Iris pigment epithelial cell (primary cell): Measurements from ENCODE around the gene ING2.

Source experiments
- DNase-seq: peaks from one replicate; pipeline ENCODE4 v3.0.0-alpha.2; 2011; ENCODE audit warnings: low read depth

Gene ING2

DNA sequence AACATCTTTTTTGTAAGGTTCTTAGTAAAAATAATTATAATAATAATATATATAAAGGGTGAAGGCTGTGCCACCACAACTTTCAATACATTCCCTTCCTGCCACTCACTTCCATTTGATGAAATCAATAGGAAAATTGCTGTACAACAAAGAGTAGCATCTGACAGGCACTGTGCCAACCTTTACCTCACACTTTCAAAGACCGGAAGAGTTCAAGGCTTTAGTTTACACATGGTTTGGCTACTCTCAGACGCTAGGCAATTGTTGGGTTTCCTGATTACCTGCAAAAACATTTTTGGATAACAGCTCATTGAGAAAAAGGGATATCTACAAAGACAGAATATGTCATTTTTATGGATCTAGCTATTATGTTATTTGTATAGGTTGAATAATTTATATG is 5.5 kb upstream of the ING2 start:
- DNase-seq: no peak

DNA sequence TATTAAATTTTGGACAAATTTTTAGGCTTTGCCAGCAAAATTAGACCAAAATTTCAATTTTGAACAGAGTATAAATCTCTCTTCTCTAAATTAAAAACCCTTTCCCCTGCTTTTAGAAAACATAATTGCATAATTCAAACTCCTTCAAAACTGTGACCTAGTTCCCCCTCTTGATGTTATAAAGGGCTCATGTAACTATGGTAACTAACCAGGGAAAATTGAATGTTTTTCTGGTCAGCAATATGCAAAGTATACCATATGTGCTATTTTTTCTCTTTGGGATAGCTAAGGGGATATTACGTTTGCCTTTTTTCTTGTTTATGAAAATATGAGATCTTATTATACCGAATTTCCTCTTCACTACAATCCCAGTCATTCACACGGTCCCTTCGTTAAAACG is 5.1 kb upstream of the ING2 start:
- no peak for DNase-seq

DNA sequence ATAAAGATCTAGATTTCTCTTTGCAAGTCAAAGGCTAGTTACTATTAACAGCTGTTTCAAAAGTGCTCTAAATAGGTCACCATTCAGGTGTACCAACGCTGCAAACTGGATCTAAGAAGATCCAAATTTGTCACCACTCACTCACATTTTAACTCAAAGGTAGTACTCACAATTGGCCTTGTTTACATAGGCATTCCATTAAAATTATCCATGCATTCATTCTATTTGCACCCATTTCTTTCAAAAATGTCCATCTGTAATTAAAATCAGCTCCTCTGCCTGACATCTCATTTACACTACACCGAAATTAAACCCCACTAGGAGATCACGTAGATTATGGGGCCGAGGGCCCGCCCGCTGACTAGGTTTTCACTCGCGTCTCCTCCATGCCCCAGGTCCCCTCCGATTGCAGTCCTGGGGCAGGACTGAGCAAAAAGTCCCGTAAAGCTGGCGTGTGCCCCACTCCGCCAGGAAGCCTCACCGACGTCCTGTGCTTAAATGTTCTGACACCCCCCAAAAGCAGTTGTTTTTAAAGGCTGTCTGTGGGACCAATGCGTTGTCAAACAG is 1.3 kb upstream of the ING2 start:
- no peak for DNase-seq

DNA sequence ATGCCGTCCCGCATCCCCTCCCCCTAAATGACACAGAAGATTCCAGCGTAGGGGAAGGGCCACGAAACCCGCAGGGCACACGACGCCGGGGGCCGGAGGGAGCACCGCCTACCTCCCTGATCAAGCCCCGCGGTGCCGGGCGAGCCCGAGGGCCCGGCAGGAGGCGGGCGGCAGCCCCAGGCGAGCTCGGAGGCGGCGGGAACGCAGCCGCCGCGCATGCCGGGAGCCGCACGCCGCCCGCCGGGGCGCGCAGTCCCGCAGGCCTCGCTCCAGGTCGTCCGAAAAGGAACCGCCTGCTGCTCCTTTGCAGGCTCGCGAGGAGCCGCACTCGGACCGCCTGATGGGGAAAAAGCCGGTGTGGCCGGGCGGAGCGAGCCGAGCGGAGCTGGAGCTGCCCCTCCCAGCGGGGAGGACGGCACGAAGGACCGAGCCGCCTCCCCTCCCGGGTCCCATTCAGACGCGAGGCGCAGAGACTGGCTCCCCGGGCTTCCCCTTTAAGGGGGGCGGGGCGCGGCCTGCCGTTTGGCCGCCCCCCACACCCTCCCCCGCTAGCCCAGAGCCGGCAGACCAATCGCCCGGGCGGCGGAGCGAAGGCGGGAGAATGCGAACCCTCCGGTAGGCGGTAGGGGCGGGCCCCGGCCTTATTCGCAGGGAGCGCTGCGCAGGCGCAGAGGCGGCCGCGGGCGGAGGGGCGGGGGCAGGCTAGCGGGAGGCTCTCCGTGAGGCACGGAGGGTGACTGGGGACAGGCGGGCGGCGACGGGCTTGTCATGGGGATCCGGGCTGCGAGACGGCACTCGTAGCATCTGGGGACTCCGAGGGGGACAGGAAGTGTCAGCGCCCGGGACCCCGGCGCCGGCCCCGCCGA is 561 bp upstream of the ING2 start:
- DNase-seq: peak; percentile 97

DNA sequence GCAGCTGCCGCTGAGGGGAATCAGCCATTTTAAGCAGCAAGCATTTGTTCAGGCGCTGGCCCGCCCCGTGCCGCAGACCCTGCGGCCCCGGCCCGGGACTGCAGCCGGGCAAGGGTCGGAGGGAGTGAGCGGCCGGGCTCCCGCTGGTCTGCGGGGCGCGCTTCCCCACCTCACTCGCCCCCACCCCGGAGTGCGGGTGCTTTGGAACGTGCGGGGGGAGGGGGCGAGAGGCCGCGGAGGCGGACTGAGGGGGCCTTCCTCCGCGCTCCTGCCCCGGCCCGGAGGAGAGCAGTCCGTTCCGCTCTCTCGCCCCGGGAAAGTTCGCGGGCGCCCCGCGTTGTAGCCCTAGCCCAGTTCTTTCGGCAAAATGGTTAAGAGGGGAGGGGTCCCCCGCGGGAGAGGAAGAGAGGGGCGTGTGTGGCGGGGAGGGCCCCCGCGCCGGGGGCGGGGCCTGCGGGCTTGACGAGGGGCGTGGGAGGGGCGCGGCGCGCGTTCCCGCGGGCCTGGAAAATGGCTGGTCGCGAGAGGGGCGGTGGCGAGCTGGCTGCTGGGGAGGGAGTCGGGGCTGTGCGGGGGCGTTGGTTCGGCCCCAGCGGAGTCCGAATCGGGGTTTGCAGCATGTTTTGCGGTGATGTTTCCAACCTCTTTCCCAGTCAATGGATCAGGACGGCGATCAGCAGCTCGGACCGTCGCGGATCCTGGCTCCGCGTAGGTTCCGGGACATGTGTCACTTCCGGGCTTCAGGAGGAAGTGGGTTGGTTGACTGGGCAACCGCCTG is 942 bp downstream of the ING2 start:
- DNase-seq: peak; percentile 90

DNA sequence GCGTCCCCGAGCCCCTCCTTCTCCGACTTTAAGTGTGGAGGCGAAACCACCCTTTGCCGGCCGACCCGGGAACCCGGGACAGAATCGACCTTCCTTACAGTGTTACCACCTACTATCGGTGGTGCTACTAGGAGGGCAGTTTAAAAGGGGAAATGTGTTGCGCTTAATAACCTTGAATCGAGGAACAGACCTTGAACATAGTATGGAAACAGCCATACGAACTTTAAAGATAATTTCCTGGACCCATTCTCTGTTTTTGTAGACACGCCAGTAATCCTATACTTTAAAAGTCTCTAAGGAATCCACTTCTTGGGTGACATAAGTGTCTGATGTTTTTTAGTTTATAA is 1.5 kb downstream of the ING2 start:
- no peak for DNase-seq

DNA sequence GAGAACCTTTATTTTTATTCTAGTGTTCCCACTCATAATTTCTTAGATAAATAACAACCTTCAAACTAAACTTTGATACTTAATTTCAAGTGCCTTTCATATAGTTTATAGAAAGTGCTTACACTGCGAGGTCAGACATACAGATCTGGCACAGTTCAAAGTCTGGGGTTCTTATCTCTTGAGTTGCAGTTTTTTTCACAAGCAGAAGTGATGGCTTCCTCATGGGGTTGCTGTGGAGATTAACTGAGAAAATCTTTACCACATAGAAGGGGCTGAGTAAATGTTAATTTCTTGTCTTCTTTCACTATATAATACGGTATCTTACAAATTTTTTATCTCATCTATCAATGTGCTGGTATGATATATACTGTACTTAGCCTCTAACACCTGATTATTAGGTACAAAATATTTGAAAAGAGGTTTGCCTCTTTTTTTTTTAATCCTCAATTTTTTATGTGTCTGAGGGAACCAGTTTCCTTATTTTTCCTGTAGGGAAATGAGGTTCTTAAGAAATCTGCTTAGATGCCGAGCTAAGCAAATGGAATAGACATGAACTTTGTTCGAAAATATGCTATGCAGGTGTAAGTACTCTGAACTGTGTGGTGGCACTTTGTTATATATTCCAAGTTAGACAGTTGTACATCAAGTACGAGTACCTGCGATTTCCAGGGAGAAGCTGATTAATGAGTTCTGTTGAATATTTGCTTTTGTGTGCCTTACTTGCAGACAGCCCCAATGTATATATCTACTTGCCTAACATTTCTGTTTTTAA is 3.3 kb downstream of the ING2 start:
- DNase-seq: no peak

DNA sequence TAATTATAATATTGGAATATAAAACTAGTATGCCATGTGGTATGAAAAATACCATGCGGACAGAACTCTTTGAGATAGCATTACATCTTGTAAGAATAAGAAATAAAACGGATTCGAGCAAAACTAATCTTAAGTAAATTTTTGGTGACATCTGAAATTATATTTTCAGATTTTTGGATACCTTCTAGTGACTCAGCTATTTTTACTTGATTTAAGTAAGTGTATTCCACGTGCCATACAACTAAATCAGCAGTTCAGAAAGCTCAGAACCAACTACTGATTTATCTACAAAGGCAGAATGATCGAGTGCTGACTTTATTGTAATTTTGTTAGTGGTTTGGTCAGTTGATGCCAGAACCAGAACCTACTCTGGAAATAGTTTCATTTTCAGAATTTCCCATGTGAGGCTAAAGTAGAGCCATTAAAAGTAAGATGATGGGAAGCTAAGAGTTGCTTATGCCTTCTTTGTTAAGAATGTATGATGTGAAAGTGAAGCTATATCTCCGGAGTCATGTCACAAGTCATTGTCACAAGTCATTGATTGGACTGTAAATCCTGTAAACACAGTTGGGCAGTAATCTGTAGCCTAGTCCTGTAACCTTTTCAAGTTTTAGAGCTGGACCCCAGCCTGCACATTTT is 4.0 kb downstream of the ING2 start:
- no peak for DNase-seq

DNA sequence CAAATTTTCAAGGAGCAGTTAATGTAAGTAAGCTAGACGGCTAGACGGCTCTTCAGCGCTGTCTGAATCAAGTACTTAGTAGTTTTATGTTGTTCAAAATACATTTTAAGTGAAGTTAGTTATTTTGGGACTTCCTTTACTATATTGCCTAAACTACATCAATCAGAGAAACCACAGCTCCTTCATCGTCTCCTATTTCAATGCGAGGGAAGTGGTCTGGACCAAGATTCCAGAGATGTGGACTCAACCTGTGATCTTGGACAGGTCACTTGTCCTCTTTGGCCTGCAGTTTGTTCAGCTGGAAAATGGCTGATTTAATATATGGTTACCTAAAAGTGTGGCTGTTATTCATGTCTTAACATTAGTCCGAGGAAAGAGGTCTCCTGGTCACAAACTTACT is 10.6 kb downstream of the ING2 start:
- DNase-seq: no peak

DNA sequence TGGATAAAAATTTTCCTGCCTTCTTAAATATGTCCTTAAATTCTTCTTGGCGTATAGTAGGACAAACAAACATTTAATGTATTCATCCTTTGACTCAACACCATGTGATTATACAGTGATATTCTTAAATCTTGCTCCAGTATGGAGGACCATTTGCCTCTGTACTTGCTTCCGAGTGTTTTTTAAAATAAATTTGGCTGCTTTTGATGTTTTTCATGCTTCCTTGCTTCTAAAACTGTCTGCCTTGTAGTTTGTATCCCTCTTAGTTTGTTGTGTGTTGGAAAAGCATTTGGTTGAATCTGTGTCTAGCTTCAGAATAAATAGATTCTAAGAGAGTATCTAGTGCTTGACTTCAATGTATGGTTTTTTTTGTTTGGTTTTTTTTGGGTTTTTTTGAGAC is 12.3 kb downstream of the ING2 start:
- no peak for DNase-seq

DNA sequence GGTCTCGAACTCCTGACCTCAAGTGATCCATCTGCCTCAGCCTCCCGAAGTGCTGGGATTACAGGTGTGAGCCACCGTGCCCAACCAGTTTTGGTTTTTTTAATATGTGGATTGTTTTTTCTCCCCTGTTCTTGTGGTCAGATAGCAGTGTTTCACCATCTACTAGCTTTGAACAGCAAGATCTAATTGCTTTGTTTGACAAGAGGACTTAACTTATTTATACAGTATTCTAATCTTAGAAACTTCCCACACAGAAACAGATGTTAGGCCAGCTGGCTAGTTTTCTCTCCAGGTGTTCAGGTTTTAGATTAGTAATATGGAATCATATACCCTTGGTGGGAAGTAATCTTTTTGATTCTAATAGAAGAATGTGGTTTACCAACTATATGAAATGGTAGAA is 12.9 kb downstream of the ING2 start:
- DNase-seq: no peak

DNA sequence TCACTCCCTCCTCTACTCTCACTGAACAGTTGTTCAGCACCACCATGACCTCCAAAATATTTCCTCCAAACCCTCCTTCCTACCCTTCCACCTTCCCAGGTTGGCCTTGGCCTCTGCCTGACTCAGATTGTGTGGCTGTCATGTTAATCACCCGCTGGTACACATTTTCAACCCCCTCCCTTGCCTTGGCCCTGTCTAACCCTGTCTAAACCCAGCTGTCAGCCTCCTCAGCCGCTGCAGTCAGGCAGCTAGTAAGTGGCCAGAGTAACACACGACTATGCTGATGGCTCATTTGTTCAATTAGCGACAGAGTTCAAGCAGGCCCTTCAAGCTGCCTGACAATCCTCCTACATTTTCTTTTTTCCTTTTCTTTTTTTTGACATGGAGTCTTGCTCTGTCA is 18.0 kb downstream of the ING2 start:
- no peak for DNase-seq

DNA sequence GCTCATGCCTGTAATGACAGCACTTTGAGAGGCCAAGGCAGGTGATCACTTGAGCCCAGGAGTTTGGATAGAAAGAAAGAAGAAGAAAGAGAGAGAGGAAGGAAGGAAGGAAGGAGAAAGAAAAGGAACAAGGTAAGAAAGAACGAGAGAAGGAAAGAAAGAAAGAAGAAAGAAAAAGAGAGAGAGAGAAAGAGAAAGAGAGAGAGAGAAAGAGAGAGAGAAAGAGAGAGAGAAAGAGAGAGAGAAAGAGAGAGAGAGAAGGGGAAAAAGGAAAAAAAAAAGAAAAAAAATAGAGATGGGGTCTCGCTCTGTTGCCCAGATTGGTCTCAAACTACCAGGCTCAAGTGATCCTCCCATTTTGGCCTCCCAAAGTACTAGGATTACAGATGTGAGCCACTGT is 22.5 kb downstream of the ING2 start:
- no peak for DNase-seq

DNA sequence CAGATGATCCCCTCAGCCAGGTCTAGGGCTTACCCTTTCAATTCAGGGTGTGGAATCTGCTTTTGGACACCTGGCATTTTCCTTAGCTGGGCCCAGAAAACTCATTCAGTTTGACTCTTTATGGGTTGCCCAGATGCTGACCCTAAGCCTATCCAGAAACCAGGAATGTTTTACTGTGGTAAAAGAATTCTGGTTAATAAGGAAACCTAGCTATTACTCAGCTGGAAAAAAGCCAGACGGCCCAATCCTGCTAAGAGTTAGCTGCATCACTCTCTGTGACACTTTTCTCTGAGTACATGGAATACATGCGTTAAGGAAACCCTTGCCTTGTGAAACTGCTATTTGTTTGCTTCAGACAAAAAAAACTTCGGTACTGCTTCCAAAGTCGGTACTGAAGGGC is 28.0 kb downstream of the ING2 start:
- DNase-seq: peak; percentile 53

DNA sequence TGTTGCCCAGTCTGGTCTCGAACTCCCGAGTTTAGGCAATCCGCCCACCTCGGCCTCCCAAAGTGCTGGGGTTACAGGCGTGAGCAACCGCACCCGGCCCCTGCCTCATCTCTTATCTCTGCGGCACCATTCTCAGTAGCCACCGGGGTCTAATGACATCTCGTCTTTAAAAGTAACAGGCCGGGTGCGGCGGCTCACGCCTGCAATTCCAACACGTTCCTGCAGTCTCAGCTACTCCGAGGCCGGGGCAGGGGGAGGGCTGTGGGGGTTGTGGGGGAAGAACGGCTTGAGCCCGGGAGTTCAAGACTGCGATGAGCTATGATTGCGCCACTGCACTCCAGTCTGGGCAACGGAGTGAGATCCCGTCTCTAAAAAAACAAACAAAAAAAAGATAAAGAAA is 28.8 kb downstream of the ING2 start:
- no peak for DNase-seq

DNA sequence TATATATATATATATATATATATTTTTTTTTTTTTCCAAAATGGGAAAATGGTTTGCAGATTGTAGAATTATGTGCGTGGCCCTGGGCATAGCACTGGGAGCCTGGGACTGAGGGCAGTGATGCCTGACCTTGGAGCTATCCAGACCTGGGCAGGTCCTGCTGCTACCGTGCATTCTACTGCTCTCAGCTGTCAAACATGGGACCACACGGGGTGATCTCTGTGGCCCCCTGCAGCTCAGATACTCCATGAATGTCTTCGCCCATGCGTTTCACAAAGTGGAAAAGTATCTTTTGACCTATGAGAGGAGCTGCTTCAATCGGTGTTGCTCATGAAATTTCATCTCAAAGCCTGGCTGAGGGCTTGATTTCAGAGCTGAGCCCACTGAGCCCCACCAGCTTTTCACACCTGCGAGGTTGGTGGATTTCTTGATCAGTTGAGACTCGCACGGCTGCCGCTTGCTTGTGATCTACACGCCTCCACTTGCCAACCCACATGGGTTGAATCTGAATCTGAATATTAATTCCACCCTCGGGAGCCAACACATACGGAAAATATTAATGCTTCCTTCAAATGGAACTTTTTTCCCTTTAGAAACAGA is 35.7 kb downstream of the ING2 start:
- no peak for DNase-seq

DNA sequence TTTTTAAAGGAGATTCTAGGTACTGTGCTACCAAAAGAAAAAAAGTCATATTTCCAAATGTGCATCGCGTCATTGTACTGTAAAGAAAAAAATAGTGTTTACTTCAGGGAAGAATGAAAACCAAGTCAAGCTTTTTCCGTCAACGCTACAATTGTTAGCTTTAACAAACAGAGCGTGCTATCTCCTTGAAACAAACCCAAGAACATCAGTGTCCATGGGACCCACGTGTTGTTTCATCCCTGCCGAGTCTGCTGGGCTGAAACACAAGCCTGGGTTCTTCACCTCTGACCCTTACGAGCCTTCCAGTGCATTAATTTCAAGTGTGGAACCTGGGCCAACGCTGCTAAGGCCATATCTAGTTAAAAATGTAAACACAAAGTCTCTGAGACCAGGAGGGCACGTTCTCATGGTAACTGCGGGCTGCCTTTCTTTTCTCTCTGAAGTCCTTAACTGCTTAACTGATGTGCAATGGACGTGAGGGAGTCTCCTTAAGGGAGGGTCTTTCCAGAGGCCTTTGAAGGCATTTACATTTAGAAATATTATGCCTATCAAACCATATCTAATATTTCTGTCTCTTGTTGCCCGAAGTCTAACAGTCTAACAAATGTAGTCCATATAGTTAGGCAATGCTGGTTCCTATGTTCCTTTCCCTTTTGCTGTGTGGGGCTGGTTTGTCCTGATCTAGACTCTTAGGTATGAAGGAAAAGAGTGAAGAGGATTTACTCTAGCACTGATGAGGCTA is 36.3 kb downstream of the ING2 start:
- peak; percentile 52 for DNase-seq

DNA sequence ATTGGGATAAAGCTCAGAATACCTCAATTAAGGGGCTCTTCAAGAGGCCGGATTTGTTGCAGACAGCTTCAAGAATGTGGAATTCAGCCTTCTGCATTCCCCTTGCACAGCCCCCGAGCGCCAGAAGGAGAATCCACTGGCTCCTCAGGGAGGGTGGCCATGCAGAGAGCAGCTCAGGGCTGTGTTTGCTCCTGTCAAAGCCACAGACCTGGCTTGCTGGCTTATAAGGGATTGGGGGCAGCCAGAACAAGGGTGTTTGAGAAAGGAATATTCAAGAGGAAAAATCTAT is 36.8 kb downstream of the ING2 start:
- no peak for DNase-seq

DNA sequence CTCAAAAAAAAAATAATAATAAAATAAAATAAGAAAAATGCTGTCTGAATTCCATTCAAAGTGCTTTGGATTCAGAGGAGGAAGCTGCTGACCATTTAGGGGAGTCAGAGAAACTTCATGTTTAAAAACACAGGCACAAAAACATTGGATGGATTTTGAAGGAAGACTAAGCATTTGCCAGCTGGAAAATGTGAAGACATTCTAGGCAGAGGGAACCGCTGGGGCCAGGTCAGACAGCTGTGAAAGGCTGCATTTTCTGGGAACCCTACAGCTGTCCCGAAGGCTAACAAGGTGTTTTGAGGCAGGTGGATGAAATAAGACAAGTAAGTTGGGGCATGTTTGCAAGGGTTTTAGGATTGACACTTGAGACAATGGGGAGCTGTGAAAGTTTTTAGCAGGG is 38.6 kb downstream of the ING2 start:
- no peak for DNase-seq

DNA sequence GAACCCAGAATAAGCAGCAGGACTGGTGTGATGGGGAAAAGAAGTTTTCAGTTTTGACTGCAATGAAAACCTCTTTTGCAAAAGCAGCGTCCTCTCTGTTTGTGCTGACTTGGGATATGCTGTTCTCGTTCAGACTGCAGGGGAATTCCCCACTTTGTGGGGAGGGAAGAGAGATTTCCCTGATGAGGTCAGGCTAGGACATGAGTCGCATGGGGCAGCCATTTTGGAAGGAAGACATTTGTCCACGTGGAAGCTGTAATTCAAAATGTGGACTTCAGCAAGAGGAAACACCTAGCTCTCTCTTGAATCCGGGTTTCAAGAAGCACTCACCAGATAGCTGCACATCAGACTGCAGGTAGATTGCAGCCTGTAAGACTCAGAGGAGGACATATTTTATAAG is 39.3 kb downstream of the ING2 start:
- DNase-seq: peak; percentile 16

DNA sequence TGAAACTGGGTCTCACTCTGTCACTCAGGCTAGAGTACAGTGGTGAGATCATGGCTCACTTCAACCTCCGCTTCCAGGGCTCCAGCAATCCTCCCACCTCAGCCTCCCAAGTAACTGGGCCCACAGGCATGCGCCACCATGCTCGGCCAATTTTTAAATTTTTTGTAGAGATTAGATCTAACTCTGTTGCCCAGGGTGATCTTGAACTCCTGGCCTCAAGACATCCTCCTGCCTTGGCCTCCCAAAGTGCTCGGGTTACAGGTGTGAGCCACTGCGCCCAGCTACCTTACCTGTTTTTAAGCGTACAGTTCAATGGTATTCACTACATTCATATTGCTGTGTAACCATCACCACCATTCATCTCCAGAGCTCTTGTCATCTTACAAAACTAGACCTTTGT is 41.5 kb downstream of the ING2 start:
- DNase-seq: no peak
